HG02642 (cell line): Measurements from ENCODE around the gene CTXN3.

ENCODE experiments used
- ATAC-seq: cut with Tn5 transposase; IDR thresholded peaks from one replicate; pipeline ENCODE4 v1.9.1; 2021; ENCODE audit warnings: mild to moderate bottlenecking; ENCODE audit not compliant: unreplicated experiment, poor library complexity

The CTXN3 gene

DNA sequence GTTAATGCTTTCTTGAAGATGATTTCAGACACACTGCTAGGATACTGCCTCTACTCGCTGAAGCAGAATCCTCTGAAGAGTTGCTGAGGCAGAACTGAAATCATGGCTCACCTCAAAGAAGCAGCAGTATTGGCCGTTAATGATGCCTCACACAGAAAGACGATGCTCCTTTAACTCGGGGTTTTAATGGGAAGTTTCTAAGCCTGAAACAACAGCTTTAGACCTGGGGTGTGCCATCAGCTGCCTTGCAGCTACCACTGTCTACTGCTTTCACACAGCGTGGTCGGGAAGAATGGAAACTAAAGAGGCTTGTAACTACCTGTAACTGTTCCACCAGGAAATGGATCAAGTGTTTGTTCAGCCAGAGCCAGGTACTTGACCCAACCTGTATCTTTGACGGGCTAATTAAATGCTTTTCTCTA is at the start of gene CTXN3:
Gene CTXN3 (plus strand): TSS at position 65 of the 422 bp plus-strand sequence. CDS start 8,440 bp downstream, outside the sequence.
- no peak for ATAC-seq

- no peak for ATAC-seq
Measured at GRCh38 chr5:127599320-127599719, 49.6 kb upstream of the CTXN3 start.

DNA sequence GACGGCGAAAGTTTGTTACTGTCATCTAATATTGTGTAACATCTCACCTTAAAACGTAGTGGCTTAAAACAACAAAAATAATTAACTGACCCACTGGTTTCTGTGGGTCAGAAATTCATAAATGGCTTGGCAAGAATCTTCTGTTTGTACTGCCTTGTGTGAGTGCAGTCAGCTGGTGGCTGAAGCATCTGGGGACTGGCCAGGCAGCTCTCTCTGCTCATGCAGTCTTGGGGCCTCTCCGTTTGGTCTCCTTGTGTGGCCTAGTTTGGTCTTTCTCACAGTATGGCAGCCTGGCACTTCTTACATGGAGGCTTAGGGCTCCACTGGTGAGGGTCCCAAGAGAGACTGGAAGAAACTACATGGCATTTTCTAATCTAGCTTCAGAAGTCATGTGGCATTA is 49.0 kb upstream of the CTXN3 start:
- ATAC-seq: no peak

GRCh38 chr5:127601111-127601510 is 47.8 kb upstream of the CTXN3 start:
- ATAC-seq: no peak

- no peak for ATAC-seq
Measured at GRCh38 chr5:127601601-127602000, 47.3 kb upstream of the CTXN3 start.

DNA sequence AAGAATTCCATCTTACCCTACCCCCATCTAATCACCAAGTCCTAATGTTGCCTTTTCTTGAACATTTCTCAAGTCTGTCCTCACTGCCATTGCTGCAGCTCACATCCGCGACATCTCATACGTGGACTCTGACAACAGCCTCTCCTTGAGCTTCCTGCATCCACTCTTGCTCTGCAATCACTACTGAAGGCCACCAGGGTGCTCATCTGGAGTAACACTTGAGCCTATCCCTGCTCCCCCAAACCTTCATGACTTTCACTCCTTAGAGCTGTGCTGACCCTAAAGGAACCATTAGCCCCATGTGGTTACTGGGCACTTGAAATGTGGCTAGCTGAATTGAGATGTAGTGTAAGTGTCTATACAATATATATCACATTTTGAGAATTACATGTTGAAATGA is 46.4 kb upstream of the CTXN3 start:
- no peak for ATAC-seq

DNA sequence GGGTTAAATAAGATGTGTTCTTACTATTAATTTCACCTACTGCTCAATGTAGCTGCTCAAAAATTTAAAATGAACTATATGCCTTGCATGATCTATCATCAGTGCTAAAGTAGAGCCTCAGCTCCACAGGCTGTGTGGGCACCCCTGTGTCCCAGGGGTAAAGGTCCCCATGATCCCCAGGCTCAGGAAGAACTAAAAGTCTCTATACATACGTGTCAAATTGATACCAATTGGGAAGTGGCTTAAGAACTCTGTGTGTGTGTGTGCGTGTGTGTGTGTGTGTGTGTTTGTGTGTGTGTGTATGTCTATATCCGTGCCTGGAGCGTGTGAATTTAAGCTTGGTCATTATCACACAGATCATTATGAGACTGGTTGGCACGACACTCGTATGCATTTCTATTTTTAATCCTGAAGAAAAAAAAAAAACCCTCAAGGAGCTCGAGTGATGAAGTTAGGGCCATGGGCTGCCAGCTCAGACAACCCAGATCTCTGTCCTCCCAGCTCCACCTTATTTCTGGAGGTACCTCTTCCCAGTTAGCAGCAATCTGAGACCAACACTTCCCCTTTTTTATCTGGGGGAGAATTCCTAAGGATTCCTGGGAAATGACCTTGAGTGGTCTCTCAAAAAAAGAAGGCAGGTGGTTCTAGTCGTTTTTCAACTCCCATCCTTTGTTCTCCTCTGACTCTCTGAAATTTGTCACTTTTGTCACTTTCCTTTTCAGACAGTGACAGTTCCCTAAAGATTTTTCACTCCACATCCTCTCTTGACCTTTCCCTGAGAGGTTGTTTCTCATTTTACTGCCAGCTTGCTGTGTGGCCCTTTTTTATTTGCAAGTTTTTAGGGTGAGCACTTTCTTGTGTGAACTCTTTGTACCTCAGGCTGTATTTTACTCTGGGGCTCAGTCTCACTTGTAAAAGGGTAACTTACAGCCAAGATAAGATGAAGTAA is 45.7 kb upstream of the CTXN3 start:
- ATAC-seq: no peak

DNA sequence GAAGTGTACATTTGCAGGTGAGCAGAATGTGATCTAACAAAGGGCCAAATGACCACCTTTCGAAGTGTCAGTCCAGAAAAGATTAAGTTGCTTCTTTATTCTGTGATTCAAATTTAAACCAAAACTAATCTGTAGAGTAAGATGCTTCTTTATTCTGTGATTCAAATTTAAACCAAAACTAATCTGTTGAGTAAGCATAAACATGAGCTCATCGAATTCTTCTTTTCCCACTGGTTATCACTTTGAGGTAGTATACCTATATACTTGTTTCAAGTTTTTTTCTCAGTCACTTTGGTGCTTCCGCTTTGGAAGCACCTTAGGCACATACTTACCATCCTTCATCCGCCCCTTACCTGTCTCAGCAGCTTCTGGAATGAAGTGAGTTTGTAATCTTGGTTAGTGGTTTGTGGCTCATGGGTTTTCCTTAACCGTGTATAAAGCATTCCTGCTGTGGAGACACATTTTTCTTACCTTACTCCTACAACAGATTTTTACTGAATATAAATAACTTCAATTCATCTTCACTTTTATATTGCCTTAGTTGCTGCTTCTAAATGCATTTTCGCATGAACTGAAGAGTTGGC is 40.7 kb upstream of the CTXN3 start:
- ATAC-seq: no peak

- no peak for ATAC-seq
Measured at GRCh38 chr5:127609011-127609410, 39.9 kb upstream of the CTXN3 start.

- no peak for ATAC-seq
Measured at GRCh38 chr5:127609957-127610356, 38.9 kb upstream of the CTXN3 start.

DNA sequence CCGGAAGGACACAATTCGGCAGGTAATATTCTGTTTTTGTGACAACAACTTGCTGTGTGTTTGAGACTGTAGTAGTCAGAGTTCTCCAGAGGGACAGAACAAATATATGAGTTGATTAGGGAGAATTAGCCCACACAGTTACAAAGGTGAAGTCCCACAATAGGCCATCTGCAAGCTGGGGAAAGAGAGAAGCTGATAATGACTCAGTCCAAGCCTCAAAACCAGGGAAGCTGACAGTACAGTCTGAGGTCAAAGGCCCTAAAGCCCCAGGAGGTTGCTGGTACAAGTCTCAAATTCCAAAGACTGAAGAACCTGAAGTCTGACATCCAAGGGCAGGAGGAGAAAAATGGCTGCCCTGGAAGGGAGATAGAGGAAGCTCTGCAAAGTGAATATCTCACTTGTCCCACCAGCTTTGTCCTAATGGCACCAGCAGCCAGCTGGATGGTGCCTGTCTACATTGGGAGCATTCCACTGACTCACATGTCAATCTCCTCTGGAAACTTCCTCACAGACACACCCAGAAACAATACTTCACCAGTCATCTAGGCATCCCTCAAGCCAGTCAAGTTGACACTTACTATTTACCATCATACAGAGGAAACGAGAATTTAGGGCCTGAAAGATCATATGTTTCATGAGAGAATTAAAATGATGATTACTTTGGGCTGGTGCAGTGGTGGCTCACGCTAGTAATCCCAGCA is 36.3 kb upstream of the CTXN3 start:
- no peak for ATAC-seq

DNA sequence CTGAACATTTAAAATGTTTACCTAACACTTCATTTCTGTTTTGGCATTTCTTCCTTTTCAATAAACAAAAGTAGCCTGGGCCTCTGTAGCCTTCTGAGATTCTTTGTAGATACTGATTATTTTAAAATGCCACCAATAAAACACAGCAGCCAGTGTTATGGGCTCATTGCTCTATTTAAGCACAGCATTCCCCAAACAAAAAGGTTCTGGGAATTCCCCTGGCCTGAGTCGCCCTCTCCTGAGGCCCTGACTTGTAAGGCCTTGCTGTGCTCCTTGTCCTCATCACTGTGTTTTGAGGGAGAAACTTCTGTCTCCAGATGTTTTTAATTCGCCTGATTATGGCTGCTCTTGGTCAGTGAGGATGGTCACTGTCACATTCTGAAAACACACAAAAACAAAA is 33.0 kb upstream of the CTXN3 start:
- ATAC-seq: no peak

DNA sequence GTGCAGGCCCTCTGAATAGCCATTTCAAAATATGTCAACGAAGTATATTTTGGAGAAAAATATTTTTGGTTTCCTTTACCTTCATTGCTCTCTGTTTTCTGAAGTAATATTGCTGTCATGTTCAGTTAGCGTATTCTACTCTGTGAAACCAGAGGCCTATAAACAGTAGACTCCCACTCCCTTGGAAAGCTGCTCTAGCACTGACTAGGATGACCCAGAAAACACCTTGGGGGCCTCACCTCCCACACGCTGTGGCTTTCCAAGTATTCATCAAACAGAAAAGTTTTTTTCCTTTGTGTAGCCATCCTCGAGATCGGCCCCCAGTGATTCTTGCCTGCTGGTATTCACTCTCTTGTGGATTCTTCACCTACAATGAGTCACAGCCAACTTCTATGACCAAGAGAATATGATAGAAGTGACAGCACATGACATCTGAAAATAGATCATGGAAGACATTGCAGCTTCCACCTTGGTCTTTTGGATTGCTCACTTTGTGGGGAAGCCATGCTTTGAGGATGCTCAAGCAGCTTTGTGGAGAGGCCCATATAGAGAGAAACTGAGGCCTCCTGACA is 28.9 kb upstream of the CTXN3 start:
- no peak for ATAC-seq

- ATAC-seq: no peak
Measured at GRCh38 chr5:127621601-127622325, 27.1 kb upstream of the CTXN3 start.

DNA sequence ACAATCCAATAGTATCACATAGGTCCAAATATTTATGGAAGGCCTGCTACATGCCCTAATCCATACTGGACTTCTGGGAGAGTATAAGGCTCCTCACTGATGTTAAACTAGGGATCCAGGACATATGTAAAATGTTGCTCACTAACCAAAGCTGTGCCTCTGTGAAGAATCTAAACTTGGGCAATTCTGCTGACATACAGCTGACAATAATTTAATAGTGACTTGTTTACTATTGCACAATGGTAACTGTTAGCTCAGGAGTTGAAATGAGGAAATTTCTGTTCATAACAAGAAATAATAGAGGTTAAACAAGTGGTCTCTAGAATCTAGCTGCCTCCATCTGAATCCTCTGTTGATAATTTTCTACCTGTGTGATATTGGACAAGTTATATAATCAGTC is 14.9 kb upstream of the CTXN3 start:
- ATAC-seq: no peak

DNA sequence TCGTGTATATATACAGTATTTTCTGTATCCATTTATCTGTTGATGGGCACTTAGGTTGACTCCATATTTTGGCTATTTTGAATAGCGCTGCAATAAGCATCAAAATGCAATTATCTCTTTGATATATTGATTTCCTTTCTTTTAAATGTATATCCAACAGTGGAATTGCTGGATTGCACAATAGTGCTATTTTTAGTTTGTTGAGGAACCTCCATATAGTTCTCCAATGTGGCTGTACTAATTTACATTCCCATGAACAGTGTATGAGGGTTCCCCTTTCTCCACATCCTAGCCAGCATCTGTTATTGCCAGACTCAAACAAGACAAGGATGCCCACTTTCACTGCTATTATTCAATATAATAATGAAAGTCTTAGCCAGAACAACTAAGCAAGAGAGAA is 9.1 kb upstream of the CTXN3 start:
- no peak for ATAC-seq

DNA sequence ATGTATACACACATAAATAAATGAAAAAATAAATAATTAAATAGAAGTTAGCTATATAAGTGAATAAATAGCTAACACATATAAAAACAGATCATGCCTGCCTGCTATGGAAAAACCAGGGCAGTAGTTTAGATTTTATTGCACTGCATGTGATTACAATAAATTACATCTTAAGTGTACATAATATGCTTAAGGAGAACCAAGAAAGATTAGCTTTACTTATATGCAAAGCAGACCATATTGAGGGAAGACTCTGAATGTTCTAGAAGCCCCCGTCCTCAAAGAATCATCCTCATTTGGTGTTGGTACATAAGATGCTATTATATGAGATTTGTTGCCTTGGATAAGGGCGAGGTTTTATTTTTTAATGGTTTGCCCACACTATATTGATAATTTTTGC is 5.9 kb upstream of the CTXN3 start:
- ATAC-seq: no peak

DNA sequence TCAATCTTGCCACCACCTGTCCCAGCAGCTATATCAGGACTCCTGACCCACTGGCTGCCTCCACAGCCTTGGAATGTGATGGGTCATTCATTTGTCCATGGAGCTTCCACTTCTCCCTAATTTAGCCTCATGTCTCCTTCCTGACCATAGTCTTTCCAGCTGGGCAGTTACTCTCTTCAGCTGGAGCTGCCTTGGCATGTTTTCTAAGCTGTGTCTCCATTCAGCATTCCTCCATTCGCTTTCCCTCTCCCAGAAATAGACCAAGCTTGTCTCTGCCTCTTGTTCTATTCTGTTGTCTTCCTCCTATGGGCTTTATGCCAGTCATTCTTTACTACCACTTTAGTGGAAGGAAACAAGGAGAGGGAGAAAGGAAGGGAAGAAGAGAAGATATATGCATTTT is 5.3 kb upstream of the CTXN3 start:
- ATAC-seq: no peak

DNA sequence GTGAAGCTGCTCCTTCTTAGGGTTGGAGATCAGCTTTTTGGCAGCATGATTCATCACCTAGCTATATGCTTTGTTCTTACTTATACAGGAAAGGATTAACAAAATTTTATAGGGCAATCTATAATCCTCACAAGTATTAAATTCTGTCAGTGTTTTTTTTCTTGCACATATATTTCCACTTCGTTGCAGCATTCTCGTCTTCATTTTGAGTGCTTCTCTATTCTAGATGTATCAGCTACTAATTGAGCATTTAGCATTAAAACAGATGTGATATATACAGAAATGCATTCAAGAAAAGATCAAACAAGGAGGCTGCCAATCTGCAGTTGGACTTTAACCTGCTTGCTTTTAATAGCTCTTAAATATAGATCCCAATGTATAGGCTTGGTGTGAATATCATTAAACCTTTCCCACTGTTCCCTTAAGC is 3.6 kb upstream of the CTXN3 start:
- ATAC-seq: no peak

- no peak for ATAC-seq
Measured at GRCh38 chr5:127647361-127647958, 1.4 kb upstream of the CTXN3 start.
